HG02852 (cell line): ENCODE data around the gene ACACB.

Source experiments
- ATAC-seq: cut with Tn5 transposase; IDR thresholded peaks from one replicate; pipeline ENCODE4 v1.9.1; 2021; ENCODE audit warnings: mild to moderate bottlenecking, moderate library complexity; ENCODE audit not compliant: unreplicated experiment

The ACACB gene

DNA sequence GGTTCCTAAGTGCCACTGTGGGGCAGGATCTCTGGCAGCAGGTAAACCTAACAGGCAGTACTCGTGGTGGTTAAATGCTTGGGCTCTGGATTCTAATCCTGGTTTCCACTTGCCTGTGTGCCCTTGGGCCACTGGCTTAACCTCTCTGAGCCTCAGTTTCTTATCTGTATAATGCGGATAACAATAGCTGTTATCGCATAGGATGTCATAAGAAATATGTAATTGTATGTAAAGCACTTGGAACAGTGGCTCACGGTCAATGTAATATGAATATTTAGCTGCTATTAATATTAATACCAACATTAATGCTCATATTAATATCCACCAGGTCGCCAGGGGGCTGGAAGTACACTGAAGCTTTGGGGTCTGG, 175.9 kb downstream of the ACACB start:
- no peak for ATAC-seq

- no peak for ATAC-seq
Observed at GRCh38 chr12:109293106-109293505, 176.7 kb downstream of the ACACB start.

- no peak for ATAC-seq
Observed at GRCh38 chr12:109294286-109294796, 178.0 kb downstream of the ACACB start.

DNA sequence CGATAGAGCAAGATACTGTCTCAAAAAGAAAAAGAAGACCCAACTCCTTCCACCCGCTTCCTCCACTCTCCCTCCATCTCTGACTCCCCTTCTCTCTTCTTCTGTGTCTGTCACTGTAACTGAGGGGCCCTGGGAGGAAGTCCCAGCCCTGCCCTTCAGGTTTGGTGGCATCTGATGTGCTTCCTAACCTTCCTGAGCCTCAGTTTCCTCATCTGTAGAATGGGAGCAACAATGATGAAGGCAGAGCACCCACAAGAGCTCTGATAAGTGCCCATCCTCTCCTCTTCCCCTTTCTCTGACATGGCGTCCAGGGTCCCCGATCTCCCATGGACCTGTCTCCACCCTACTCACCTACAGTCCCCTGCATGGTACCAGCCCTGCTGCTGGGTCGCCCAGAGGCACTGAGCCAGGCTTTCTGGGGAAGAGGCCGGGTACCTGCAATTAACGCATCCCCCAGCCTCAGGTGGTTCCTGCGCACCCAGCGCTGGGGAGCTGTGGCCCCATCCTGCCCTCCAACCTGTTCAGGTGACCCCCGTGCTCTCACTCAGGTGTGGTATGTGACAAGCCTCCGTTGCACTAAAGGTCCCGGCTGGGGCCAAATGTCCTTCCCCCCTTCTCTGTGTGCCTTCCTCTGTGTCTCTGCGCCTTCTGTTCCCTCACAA, 179.5 kb downstream of the ACACB start:
- ATAC-seq: no peak

- ATAC-seq: no peak
Observed at GRCh38 chr12:109296431-109296830, 180.0 kb downstream of the ACACB start.

- no peak for ATAC-seq
Observed at GRCh38 chr12:109299849-109300248, 183.5 kb downstream of the ACACB start.

DNA sequence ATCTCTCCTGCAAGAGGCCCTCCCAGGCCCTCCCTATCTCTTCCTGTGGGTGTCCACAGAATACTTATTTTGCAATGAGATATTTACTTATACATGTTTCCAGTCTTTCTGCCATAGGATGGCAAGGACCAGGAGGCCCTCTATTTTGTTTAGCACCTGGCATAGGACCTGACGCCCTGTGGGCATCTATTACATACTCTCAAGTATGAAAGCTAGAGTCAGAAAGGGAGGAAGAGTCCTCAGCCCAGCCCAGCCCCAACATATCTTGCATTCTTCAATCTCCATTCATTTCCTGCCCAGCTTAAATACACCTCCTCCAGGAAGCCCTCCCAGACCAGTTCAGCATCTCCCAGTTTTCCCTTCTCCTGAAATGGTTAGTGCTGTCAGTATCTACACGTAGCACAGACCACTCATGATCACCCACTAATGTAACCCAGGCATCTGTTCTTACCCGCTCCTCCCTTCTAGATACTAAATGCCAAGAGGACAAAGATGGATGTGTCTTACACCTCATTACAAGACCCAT, 185.3 kb downstream of the ACACB start:
- no peak for ATAC-seq

DNA sequence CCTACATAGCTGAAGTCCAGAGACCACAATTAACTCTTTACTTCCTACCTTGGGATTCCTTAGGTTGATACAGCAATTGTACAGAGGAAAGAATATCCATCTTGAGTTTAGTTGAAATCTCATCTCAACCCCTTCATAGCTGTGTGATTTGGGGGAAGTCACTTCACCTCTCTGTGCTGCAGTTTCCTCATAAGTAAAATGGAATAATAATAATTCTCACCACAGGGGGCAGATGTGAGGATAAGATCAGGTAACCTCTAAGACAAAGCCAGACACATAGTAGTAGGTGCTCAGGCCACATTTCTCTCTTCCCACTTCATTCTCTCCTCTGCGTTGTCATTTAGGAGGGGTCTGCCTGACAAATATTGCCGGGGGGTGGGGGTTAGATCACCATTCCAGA, 186.0 kb downstream of the ACACB start:
- no peak for ATAC-seq

DNA sequence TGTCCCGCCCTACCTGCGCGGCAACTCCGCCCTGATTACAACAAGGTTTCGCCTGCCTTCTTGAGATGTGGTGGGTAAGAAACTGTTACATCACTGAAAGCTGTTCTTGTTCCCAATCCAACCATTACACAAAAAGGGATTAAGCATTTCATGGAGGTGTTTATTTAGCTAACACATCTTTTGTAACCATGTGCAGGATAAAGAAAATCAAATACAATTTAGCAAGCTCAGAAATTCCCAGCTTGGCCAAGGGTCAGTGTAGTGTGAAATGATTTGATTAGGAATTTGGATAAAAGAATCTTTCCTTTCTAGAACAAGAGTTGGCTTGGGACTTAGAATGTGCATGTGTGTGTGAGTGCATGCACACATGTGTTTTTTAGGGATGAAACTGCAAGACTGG, 186.4 kb downstream of the ACACB start:
- no peak for ATAC-seq

GRCh38 chr12:109304485-109304884, 188.1 kb downstream of the ACACB start:
- no peak for ATAC-seq

DNA sequence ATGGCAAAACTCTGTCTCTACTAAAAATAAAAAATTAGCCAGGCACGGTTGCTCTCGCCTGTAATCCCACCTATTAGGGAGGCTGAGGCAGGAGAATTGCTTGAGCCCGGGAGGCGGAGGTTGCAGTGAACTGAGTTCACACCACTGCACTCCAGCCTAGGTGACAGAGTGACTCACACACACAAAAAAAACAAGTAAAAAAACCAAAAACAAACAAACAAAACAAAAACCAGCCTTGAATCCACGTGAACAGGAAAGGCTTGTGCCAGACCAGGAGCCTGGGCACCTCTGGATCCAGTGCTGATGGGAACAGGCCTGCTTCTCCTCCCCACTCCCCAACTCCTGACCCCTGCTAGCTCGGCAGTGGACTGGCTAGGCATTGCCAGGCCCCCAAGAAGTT, 189.2 kb downstream of the ACACB start:
- no peak for ATAC-seq

GRCh38 chr12:109307051-109307450, 190.7 kb downstream of the ACACB start:
- ATAC-seq: no peak

DNA sequence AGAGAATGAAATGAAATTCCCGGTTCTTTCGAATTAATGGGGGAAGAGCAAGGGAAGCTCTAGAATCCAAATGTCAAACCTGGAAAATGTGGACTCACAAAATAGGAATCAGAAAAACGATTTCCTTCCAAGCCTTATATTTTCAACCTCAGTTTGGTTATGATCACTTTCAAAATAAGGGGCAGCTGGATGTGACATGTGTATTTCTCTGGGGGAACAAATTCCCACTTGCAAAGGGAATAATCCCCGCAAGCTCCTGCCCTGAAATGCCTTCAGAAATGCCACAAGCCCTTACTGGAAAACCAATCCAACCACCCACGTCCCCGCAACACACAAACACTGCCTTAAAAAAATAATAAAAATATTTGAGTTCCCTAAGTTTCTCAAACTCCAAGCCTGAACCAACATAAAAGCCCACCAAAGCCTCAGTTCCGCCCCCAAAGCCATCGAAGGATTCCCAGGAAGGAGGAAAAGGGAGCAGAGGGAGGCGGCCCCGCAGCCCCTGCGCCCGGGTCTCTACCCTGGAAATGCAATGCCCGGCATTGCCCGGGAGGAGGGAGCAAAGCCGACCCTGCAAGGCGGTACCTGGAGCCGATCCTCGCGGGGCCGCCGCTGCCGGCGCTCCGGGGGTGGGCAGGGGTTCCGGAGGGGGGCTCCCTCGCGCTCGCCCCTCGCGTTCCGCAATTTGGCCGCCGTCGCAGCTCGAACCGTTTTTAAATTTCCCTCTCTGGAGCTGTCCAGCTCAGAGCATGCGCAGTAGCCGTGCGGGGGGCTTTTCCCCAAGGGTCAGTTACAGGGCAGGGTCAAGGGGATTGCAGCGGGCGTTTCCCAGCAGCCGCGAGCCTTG, 192.4 kb downstream of the ACACB start, which contains the start of gene FOXN4:
TSS of gene FOXN4 (minus strand) at position 751 of the 847 bp plus-strand sequence. CDS start 963 bp downstream, outside the sequence.
- no peak for ATAC-seq

GRCh38 chr12:109309381-109310246, 193.2 kb downstream of the ACACB start:
- no peak for ATAC-seq

DNA sequence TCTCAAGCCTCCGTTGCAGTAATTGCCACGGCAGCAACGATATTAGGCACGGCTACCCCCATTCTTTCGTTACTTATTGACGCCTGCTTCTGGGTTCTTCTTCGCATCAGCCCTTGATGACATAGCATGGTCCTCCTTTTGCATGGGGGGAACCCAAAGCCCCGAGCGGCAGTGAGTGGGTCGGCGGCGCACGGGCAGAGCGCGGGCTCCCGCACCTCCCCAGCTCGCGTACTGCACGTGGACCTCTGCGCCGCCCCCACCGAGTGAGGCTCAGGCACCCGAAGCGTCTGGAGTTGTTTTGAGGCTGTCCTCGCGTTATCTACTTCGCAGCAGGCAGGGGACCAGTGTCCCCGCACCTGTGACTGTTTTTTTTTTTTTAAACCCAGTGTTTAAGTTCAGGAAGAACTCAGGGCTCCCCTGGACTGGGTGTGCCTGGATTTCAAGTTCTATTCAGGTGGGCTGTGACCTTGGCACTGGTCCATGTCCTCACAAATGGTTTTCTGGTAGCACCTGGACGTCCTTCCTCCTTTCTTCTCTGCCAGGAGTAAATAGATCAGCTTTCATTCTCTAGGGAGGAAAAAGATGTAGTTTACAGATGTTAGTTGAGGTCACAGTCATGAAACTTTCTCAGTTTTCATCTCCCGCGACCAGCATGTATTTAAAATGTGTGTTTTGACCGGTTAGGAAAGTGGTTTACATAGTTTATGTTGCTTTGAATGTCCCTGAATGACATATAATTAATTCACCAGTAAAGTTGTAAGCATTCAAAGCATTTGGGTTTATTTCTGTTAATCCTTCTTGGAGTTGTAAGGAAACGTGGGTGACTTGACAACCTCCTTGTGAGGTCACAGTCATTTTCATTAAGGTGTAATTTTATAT, 194.1 kb downstream of the ACACB start:
- ATAC-seq: no peak
